ENCODE data around the gene THSD8. TPM values are rescaled to one million over a fixed set of nuclear protein-coding genes. Genes with fewer than 3 reads are reported as not detected.

The THSD8 gene
- polyA plus RNA-seq, result 1 to 10 TPM in 3 of 4 donors, not detected in 1; 2.9 to 4.0 (median 3.1) TPM
- long read RNA-seq, donor 1, result 0 reads
- long read RNA-seq, donor 2, result 0 reads
- long read RNA-seq, donor 3, result 0 reads
- long read RNA-seq, donor 4, result 0 reads
- long read RNA-seq, donor 5, result 0 reads
- long read RNA-seq, donor 6, result 0 reads
- long read RNA-seq, donor 7, result 0 reads
- long read RNA-seq, donor 8, result 0 reads
- long read RNA-seq, donor 9, result 0 reads
- long read RNA-seq, donor 10, result 0 reads

GRCh38 chr19:12801466-12802266, at the start of gene THSD8, which contains the start of gene PRDX2:
Gene THSD8, plus strand, starts transcription at chr19:12802069. Its CDS starts 3 bp downstream, at chr19:12802072.
Gene PRDX2, minus strand, starts transcription at chr19:12801800. Its CDS starts 539 bp downstream, at chr19:12801261.
- peaks cover 3 to 22% (median 4%) of the 10 kb centered on the region in 3 donors for H3K4me1 ChIP-seq (ENCODE audit: control insufficient read depth in 3 of 3, insufficient read depth in 2 of 3, low read depth in 1 of 3, low read length in 2 of 3)
- H3K36me3 ChIP-seq (ENCODE audit: control insufficient read depth in 3 of 3, insufficient read depth in 2 of 3, low read depth in 1 of 3, low read length in 3 of 3), result peaks cover 4 to 37% (median 5%) of the 10 kb centered on the region in 3 donors
- FAIRE-seq, result no peak
- H3K4me3 ChIP-seq (ENCODE audit: low read depth in 1 of 3, low read length in 3 of 3), result peak within 1 kb of the TSS; percentile 59 to 93 (median 86)
- DNase-seq, result peak; percentile 87 to 93
- peak within 1 kb of the TSS; percentile 56 to 85 (median 61) for H3K27ac ChIP-seq (ENCODE audit: low read depth in 1 of 3, low read length in 2 of 3)
- H3K27me3 ChIP-seq (ENCODE audit: control insufficient read depth in 3 of 3, insufficient read depth in 3 of 3, low read length in 3 of 3), result no peaks in the 10 kb centered on the region
- 0 to 1% (median 0%) methylated on average over 50 to 78 of the region's 78 CpGs for WGBS, 3 donors
- H3K9me3 ChIP-seq (ENCODE audit: control insufficient read depth in 2 of 2, insufficient read depth in 1 of 2, low read depth in 1 of 2, low read length in 1 of 2), result no peaks in the 10 kb centered on the region

DNA sequence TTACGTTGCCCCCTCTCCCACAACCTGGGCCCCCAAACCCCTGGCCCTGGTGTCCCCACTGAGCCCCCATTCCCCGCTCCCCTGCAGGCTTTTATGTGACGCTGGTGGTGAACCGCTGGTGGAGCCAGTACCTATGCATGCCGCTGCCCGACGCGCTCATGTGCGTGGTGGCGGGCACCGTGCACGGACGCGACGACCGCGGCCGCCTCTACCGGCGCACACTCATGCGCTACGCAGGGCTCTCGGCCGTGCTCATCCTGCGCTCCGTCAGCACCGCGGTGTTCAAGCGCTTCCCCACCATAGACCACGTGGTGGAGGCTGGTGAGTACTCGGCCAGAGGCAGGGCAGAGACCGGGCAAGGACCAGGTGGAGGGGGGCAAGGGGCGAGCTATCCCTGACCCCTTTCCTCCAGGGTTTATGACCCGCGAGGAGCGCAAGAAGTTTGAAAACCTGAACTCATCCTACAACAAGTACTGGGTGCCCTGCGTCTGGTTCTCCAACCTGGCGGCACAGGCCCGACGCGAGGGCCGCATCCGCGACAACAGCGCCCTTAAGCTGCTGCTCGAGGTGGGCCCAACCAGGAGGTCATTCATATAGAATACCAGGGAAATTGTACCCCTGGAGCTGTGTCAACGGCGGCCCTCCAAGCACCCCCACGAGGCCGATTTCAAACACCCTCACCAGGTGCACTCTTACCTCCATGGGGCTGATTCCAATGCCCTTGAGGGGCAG, 47.2 kb upstream of the THSD8 start:
- Histone ChIP-seq H3K36me3 (ENCODE audit: control insufficient read depth in 3 of 3, insufficient read depth in 2 of 3, low read depth in 1 of 3, low read length in 3 of 3) (peaks cover 0 to 2% (median 0%) of the 10 kb centered on the region in 3 donors), H3K27me3 (ENCODE audit: control insufficient read depth in 3 of 3, insufficient read depth in 3 of 3, low read length in 3 of 3) (peaks cover 0 to 31% (median 3%) of the 10 kb centered on the region in 3 donors), H3K4me3 (ENCODE audit: low read depth in 1 of 3, low read length in 3 of 3) (no peak overlapping the region), H3K4me1 (ENCODE audit: control insufficient read depth in 3 of 3, insufficient read depth in 2 of 3, low read depth in 1 of 3, low read length in 2 of 3) (peaks cover 0 to 8% (median 0%) of the 10 kb centered on the region in 3 donors), H3K9me3 (ENCODE audit: control insufficient read depth in 2 of 2, insufficient read depth in 1 of 2, low read depth in 1 of 2, low read length in 1 of 2) (no peaks in the 10 kb centered on the region), H3K27ac (ENCODE audit: low read depth in 1 of 3, low read length in 2 of 3) (no peak overlapping the region)
- DNase-seq (no peak), FAIRE-seq (no peak)
- 69 to 77% (median 73%) methylated on average over 50 of the region's 50 CpGs for WGBS, 3 donors

DNA sequence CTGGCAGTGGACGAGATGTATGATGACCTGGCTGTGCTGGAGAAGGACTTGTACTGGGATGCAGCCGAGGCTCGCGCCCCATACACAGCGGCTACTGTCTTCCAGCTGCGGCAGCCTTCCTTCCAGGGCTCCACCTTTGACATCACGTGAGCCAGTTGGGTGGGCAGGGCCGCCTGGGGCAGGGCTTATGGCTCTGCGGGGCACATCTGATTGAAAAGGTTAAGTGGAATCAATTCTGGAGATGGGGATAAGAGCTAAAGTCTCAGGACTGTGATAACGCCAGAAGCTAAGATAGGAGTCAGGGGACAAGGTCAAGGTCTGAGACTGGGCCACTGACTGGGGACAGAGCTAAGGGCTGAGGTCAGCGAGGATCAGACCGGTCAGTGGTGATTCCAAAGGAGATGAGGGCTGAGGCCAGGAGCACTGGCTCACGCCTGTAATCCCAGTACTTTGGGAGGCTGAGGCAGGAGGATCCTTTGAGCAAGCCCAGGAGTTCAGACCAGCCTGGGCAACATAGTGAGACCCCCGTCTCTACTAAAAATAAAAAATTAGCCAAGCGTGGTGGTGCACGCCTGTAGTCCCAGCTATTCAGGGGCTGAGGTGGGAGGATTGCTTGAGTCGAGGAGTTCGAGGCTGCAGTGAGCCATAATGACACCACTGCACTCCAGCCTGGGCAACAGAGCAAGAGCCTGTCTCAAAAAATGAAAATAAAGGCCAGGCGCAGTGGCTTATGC, 45.6 kb upstream of the THSD8 start:
- Histone ChIP-seq H3K9me3 (ENCODE audit: control insufficient read depth in 2 of 2, insufficient read depth in 1 of 2, low read depth in 1 of 2, low read length in 1 of 2) (peaks cover 0 to 2% of the 10 kb centered on the region in 2 donors), H3K27ac (ENCODE audit: low read depth in 1 of 3, low read length in 2 of 3) (no peak overlapping the region), H3K36me3 (ENCODE audit: control insufficient read depth in 3 of 3, insufficient read depth in 2 of 3, low read depth in 1 of 3, low read length in 3 of 3) (peaks cover 0 to 2% (median 0%) of the 10 kb centered on the region in 3 donors), H3K27me3 (ENCODE audit: control insufficient read depth in 3 of 3, insufficient read depth in 3 of 3, low read length in 3 of 3) (peaks cover 0 to 14% (median 1%) of the 10 kb centered on the region in 3 donors), H3K4me3 (ENCODE audit: low read depth in 1 of 3, low read length in 3 of 3) (no peak overlapping the region), H3K4me1 (ENCODE audit: control insufficient read depth in 3 of 3, insufficient read depth in 2 of 3, low read depth in 1 of 3, low read length in 2 of 3) (peaks cover 0 to 8% (median 0%) of the 10 kb centered on the region in 3 donors)
- no peak for DNase-seq
- no peak for FAIRE-seq
- WGBS, 3 donors, result 71 to 82% (median 76%) methylated on average over 19 of the region's 19 CpGs

DNA sequence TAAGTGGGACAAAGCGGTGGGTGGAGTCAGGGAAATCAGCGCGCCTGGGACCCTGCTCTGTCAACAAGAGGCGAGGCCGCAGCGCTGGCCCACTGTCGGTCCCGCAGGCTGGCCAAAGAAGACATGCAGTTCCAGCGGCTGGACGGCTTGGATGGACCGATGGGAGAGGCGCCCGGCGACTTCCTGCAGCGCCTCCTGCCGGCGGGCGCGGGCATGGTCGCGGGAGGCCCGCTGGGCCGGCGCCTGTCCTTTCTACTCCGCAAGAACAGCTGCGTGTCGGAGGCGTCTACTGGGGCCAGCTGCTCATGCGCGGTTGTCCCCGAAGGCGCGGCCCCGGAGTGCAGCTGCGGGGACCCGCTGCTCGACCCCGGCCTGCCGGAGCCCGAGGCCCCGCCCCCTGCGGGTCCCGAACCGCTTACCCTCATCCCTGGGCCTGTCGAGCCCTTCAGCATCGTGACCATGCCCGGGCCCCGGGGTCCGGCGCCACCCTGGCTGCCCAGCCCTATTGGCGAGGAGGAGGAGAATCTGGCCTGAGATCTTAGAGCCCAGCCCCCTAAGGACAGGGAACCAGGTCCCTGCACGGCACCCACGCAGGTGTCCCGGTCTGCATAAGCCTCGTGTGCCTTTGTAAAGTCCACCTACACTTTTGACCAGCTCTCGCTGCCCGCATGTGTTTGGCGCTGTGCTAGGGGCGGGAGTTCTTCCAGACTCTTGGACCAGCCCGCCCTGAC, 44.2 kb upstream of the THSD8 start:
- peak; percentile 67 to 85 for DNase-seq
- 6 to 9% (median 7%) methylated on average over 44 to 60 of the region's 60 CpGs for WGBS, 3 donors
- H3K27me3 ChIP-seq (ENCODE audit: control insufficient read depth in 3 of 3, insufficient read depth in 3 of 3, low read length in 3 of 3), result peaks cover 0 to 7% (median 0%) of the 10 kb centered on the region in 3 donors
- peaks cover 0 to 8% (median 0%) of the 10 kb centered on the region in 3 donors for H3K4me1 ChIP-seq (ENCODE audit: control insufficient read depth in 3 of 3, insufficient read depth in 2 of 3, low read depth in 1 of 3, low read length in 2 of 3)
- peak overlapping the region; percentile 20 to 39 (median 27) for H3K4me3 ChIP-seq (ENCODE audit: low read depth in 1 of 3, low read length in 3 of 3)
- no peak for FAIRE-seq
- H3K27ac ChIP-seq (ENCODE audit: low read depth in 1 of 3, low read length in 2 of 3), result peak overlapping the region in 1 of 3 donors; percentile 22
- H3K36me3 ChIP-seq (ENCODE audit: control insufficient read depth in 3 of 3, insufficient read depth in 2 of 3, low read depth in 1 of 3, low read length in 3 of 3), result peaks cover 0 to 11% (median 0%) of the 10 kb centered on the region in 3 donors
- H3K9me3 ChIP-seq (ENCODE audit: control insufficient read depth in 2 of 2, insufficient read depth in 1 of 2, low read depth in 1 of 2, low read length in 1 of 2), result peaks cover 0 to 2% of the 10 kb centered on the region in 2 donors

GRCh38 chr19:12759686-12760085, 42.2 kb upstream of the THSD8 start:
- no peak overlapping the region for H3K27ac ChIP-seq (ENCODE audit: low read depth in 1 of 3, low read length in 2 of 3)
- WGBS, 3 donors, result 90 to 92% (median 91%) methylated on average over 6 of the region's 6 CpGs
- no peak for FAIRE-seq
- peaks cover 0 to 8% (median 0%) of the 10 kb centered on the region in 3 donors for H3K4me1 ChIP-seq (ENCODE audit: control insufficient read depth in 3 of 3, insufficient read depth in 2 of 3, low read depth in 1 of 3, low read length in 2 of 3)
- DNase-seq, result no peak
- no peak overlapping the region for H3K4me3 ChIP-seq (ENCODE audit: low read depth in 1 of 3, low read length in 3 of 3)
- peaks cover 0 to 7% (median 0%) of the 10 kb centered on the region in 3 donors for H3K27me3 ChIP-seq (ENCODE audit: control insufficient read depth in 3 of 3, insufficient read depth in 3 of 3, low read length in 3 of 3)
- peaks cover 3 to 31% (median 12%) of the 10 kb centered on the region in 3 donors for H3K36me3 ChIP-seq (ENCODE audit: control insufficient read depth in 3 of 3, insufficient read depth in 2 of 3, low read depth in 1 of 3, low read length in 3 of 3)
- H3K9me3 ChIP-seq (ENCODE audit: control insufficient read depth in 2 of 2, insufficient read depth in 1 of 2, low read depth in 1 of 2, low read length in 1 of 2), result peaks cover 0 to 9% of the 10 kb centered on the region in 2 donors

GRCh38 chr19:12763100-12763499, 38.8 kb upstream of the THSD8 start:
- no peak overlapping the region for H3K4me3 ChIP-seq (ENCODE audit: low read depth in 1 of 3, low read length in 3 of 3)
- peaks cover 3 to 59% (median 18%) of the 10 kb centered on the region in 3 donors for H3K36me3 ChIP-seq (ENCODE audit: control insufficient read depth in 3 of 3, insufficient read depth in 2 of 3, low read depth in 1 of 3, low read length in 3 of 3)
- H3K27me3 ChIP-seq (ENCODE audit: control insufficient read depth in 3 of 3, insufficient read depth in 3 of 3, low read length in 3 of 3), result no peaks in the 10 kb centered on the region
- peaks cover 0 to 9% of the 10 kb centered on the region in 2 donors for H3K9me3 ChIP-seq (ENCODE audit: control insufficient read depth in 2 of 2, insufficient read depth in 1 of 2, low read depth in 1 of 2, low read length in 1 of 2)
- no peak overlapping the region for H3K27ac ChIP-seq (ENCODE audit: low read depth in 1 of 3, low read length in 2 of 3)
- 94 to 96% (median 95%) methylated on average over 10 to 11 of the region's 11 CpGs for WGBS, 3 donors
- peaks cover 0 to 4% (median 0%) of the 10 kb centered on the region in 3 donors for H3K4me1 ChIP-seq (ENCODE audit: control insufficient read depth in 3 of 3, insufficient read depth in 2 of 3, low read depth in 1 of 3, low read length in 2 of 3)
- FAIRE-seq (no peak), DNase-seq (no peak)

GRCh38 chr19:12764698-12765097, 37.2 kb upstream of the THSD8 start:
- Histone ChIP-seq H3K9me3 (ENCODE audit: control insufficient read depth in 2 of 2, insufficient read depth in 1 of 2, low read depth in 1 of 2, low read length in 1 of 2) (peaks cover 0 to 9% of the 10 kb centered on the region in 2 donors), H3K27me3 (ENCODE audit: control insufficient read depth in 3 of 3, insufficient read depth in 3 of 3, low read length in 3 of 3) (no peaks in the 10 kb centered on the region), H3K4me1 (ENCODE audit: control insufficient read depth in 3 of 3, insufficient read depth in 2 of 3, low read depth in 1 of 3, low read length in 2 of 3) (peaks cover 0 to 4% (median 0%) of the 10 kb centered on the region in 3 donors), H3K36me3 (ENCODE audit: control insufficient read depth in 3 of 3, insufficient read depth in 2 of 3, low read depth in 1 of 3, low read length in 3 of 3) (peaks cover 3 to 69% (median 18%) of the 10 kb centered on the region in 3 donors), H3K4me3 (ENCODE audit: low read depth in 1 of 3, low read length in 3 of 3) (no peak overlapping the region), H3K27ac (ENCODE audit: low read depth in 1 of 3, low read length in 2 of 3) (no peak overlapping the region)
- FAIRE-seq (no peak), DNase-seq (no peak)
- 97 to 99% (median 97%) methylated on average over 16 of the region's 16 CpGs for WGBS, 3 donors
